H9 (cell line): ENCODE results near the gene TBRG1. TPM values are rescaled to one million over a fixed set of nuclear protein-coding genes. Genes with fewer than 3 reads are reported as not detected.

Source experiments
- DNase-seq: peaks from one replicate; pipeline ENCODE4 v3.0.0-alpha.2; 2017
- H2AFZ ChIP-seq: one replicate; pipeline ENCODE4 v1.6.1; 2013; ENCODE audit warnings: mild to moderate bottlenecking, low read length, control low read depth, moderate library complexity
- H2AK5ac ChIP-seq: 2 replicates; pipeline ENCODE4 v1.6.1; 2013; ENCODE audit warnings: low read length, control low read depth, mixed read lengths; ENCODE audit not compliant: insufficient read length
- H2BK120ac ChIP-seq: one replicate; pipeline ENCODE4 v1.6.1; 2013; ENCODE audit warnings: low read depth, mild to moderate bottlenecking, low read length, control low read depth, inconsistent platforms; ENCODE audit not compliant: poor library complexity, severe bottlenecking
- H2BK12ac ChIP-seq: 2 replicates; pipeline ENCODE4 v1.6.1; 2013; ENCODE audit warnings: low read length, control low read depth, mixed read lengths, low read depth; ENCODE audit not compliant: insufficient read length
- H2BK15ac ChIP-seq: 2 replicates; pipeline ENCODE4 v1.6.1; 2013; ENCODE audit warnings: low read depth, low read length, control low read depth
- H2BK20ac ChIP-seq: one replicate; pipeline ENCODE4 v1.6.1; 2013; ENCODE audit warnings: low read depth, mild to moderate bottlenecking, low read length, control low read depth, inconsistent platforms; ENCODE audit not compliant: poor library complexity, severe bottlenecking
- H2BK5ac ChIP-seq: 2 replicates; pipeline ENCODE4 v1.6.1; 2013; ENCODE audit warnings: low read length, control low read depth, mixed read lengths; ENCODE audit not compliant: insufficient read length
- H3K14ac ChIP-seq: 2 replicates; pipeline ENCODE4 v1.6.1; 2013; ENCODE audit warnings: low read length, control low read depth; ENCODE audit not compliant: insufficient read depth
- H3K18ac ChIP-seq: 2 replicates; pipeline ENCODE4 v1.6.1; 2013; ENCODE audit warnings: low read depth, mild to moderate bottlenecking, mixed read lengths, low read length, control low read depth; ENCODE audit not compliant: insufficient read length
- H3K23ac ChIP-seq: 2 replicates; pipeline ENCODE4 v1.6.1; 2013; ENCODE audit warnings: low read length, control low read depth, mixed read lengths, low read depth; ENCODE audit not compliant: insufficient read length
- H3K23me2 ChIP-seq: 2 replicates; pipeline ENCODE4 v1.6.1; 2013; ENCODE audit warnings: low read depth, mild to moderate bottlenecking, mixed read lengths, low read length, control low read depth; ENCODE audit not compliant: insufficient read length, poor library complexity, severe bottlenecking
- H3K27ac ChIP-seq: 2 replicates; pipeline ENCODE4 v1.5.1; 2013; ENCODE audit warnings: low read length, control low read depth, mixed read lengths, low read depth; ENCODE audit not compliant: insufficient read length
- H3K27me3 ChIP-seq: 2 replicates; pipeline ENCODE4 v1.6.1; 2013; ENCODE audit warnings: low read length, control low read depth, inconsistent platforms; ENCODE audit not compliant: insufficient read depth
- H3K4ac ChIP-seq: 2 replicates; pipeline ENCODE4 v1.6.1; 2013; ENCODE audit warnings: low read depth, mild to moderate bottlenecking, control low read depth, inconsistent platforms, low read length, moderate library complexity
- H3K4me1 ChIP-seq: 2 replicates; pipeline ENCODE4 v1.6.1; 2013; ENCODE audit warnings: low read length, control low read depth, inconsistent platforms; ENCODE audit not compliant: insufficient read depth
- H3K4me2 ChIP-seq: 2 replicates; pipeline ENCODE4 v1.6.1; 2013; ENCODE audit warnings: low read length, control low read depth, mixed read lengths; ENCODE audit not compliant: insufficient read length, insufficient read depth
- H3K56ac ChIP-seq: 2 replicates; pipeline ENCODE4 v1.6.1; 2013; ENCODE audit warnings: low read depth, mild to moderate bottlenecking, mixed read lengths, low read length, control low read depth; ENCODE audit not compliant: insufficient read length
- H3K79me1 ChIP-seq: 2 replicates; pipeline ENCODE4 v1.6.1; 2013; ENCODE audit warnings: low read depth, mild to moderate bottlenecking, moderate library complexity, low read length, control low read depth, inconsistent platforms; ENCODE audit not compliant: insufficient read depth, poor library complexity, severe bottlenecking
- H3K79me2 ChIP-seq: 2 replicates; pipeline ENCODE4 v1.6.1; 2013; ENCODE audit warnings: low read length, control low read depth, inconsistent platforms; ENCODE audit not compliant: insufficient read depth
- H3K9ac ChIP-seq: 2 replicates; pipeline ENCODE4 v1.6.1; 2013; ENCODE audit warnings: low read length, control low read depth, mixed read lengths; ENCODE audit not compliant: insufficient read length; ENCODE audit errors: extremely low read depth
- H3K9me3 ChIP-seq: one replicate; pipeline ENCODE4 v1.6.1; 2013; ENCODE audit warnings: low read depth, low read length, inconsistent platforms; ENCODE audit not compliant: control insufficient read depth
- H3T11ph ChIP-seq: one replicate; pipeline ENCODE4 v1.6.1; 2013; ENCODE audit warnings: mild to moderate bottlenecking, low read length, control low read depth, inconsistent platforms
- H4K20me1 ChIP-seq: one replicate; pipeline ENCODE4 v1.6.1; 2013; ENCODE audit not compliant: control insufficient read depth, insufficient read length, insufficient read depth
- H4K5ac ChIP-seq: 2 replicates; pipeline ENCODE4 v1.6.1; 2013; ENCODE audit warnings: low read depth, mild to moderate bottlenecking, mixed read lengths, low read length, control low read depth; ENCODE audit not compliant: insufficient read length
- H4K8ac ChIP-seq: replicated peaks from 2 replicates; pipeline ENCODE4 v1.6.1; 2013; ENCODE audit warnings: low read length, control low read depth, mixed read lengths, low read depth; ENCODE audit not compliant: insufficient read length
- H4K91ac ChIP-seq: 2 replicates; pipeline ENCODE4 v1.6.1; 2013; ENCODE audit warnings: low read depth, mild to moderate bottlenecking, moderate library complexity, mixed read lengths, low read length, control low read depth; ENCODE audit not compliant: insufficient read length
- H3K27ac Mint-ChIP-seq, 3 experiments: 2 replicates in 2 of 3; 3 replicates in 1 of 3; pipeline ENCODE4 v1.8.0; 2020 to 2021; ENCODE audit warnings: mixed read lengths in 3 of 3, mild to moderate bottlenecking in 1 of 3, moderate library complexity in 1 of 3
- H3K27me3 Mint-ChIP-seq: 2 replicates; pipeline ENCODE4 v1.8.0; 2021; ENCODE audit warnings: low read depth, mild to moderate bottlenecking, moderate library complexity, mixed read lengths
- H3K36me3 Mint-ChIP-seq, 3 experiments: 2 replicates in 2 of 3; 3 replicates in 1 of 3; pipeline ENCODE4 v1.8.0; 2020 to 2021; ENCODE audit warnings: low read depth in 3 of 3, mixed read lengths in 3 of 3; ENCODE audit not compliant: insufficient read depth in 1 of 3
- H3K4me1 Mint-ChIP-seq, 2 experiments: 2 replicates each; pipeline ENCODE4 v1.8.0; 2020; ENCODE audit warnings: mixed read lengths in 2 of 2
- H3K4me3 Mint-ChIP-seq, 2 experiments: 2 replicates in 1 of 2; 3 replicates in 1 of 2; pipeline ENCODE4 v1.8.0; 2020 to 2021; ENCODE audit warnings: mild to moderate bottlenecking in 2 of 2, mixed read lengths in 2 of 2, moderate library complexity in 1 of 2
- H3K9me3 Mint-ChIP-seq, 2 experiments: 2 replicates in 1 of 2; 3 replicates in 1 of 2; pipeline ENCODE4 v1.8.0; 2020; ENCODE audit warnings: mild to moderate bottlenecking in 2 of 2, mixed read lengths in 2 of 2, moderate library complexity in 1 of 2
- CTCF ChIP-seq: fragments of 200-600 bp; sonication (generic); conservative IDR thresholded peaks from 3 replicates; pipeline ENCODE4 v1.8.0; 2021; ENCODE audit warnings: antibody characterized with exemption, mild to moderate bottlenecking
- WGBS: extraction: QIAGEN DNeasy Blood & Tissue Kit; methylation state at CpG from one replicate; pipeline ENCODE4 v1.1.7; 2013; ENCODE audit warnings: missing lambda C conversion rate, low lambda C conversion rate, mixed read lengths; ENCODE audit not compliant: insufficient read length; ENCODE audit errors: extremely low coverage; 5-methylcytosine and 5-hydroxymethylcytosine counted together
- total RNA-seq: library from RNA; stranded (reverse); gene quantifications from 2 replicates; pipeline ENCODE4 v1.2.1, GENCODE V29; 2021

Gene TBRG1
- total RNA-seq, 1 experiment from 2014 or later = 23.9 TPM

- TF ChIP-seq CTCF = no peak
- H3K4me1 ChIP-seq = no peaks in the 10 kb centered on the region
- no peak overlapping the region for H3T11ph ChIP-seq
- Mint-ChIP-seq H3K36me3 (peaks cover 12 to 37% (median 36%) of the 10 kb centered on the region in 3 experiments; a peak in 6 of 7 replicates), H3K27me3 (peaks cover 20% of the 10 kb centered on the region), H3K27ac (no peak overlapping the region), H3K9me3 (no peaks in the 10 kb centered on the region), H3K4me3 (peak overlapping the region; percentile 90 to 95), H3K4me1 (peaks cover 14 to 15% of the 10 kb centered on the region in 2 experiments)
- H3K27me3 ChIP-seq = no peaks in the 10 kb centered on the region
- no peak overlapping the region for H4K91ac ChIP-seq
- H3K23me2 ChIP-seq = peaks cover 3% of the 10 kb centered on the region
- H3K27ac ChIP-seq = no peak overlapping the region
- no peak overlapping the region for H3K23ac ChIP-seq
- no peak overlapping the region for H3K14ac ChIP-seq
- WGBS = no CpG with 5 or more reads among the region's 4 CpGs
- no peak for DNase-seq
- H3K4me2 ChIP-seq = peak overlapping the region; percentile 96
- H2AK5ac ChIP-seq = no peak overlapping the region
- no peak overlapping the region for H2BK15ac ChIP-seq
- H3K79me2 ChIP-seq = no peaks in the 10 kb centered on the region; the same call in 1 of the 2 replicates
- no peaks in the 10 kb centered on the region for H4K20me1 ChIP-seq
- H2AFZ ChIP-seq = no peak overlapping the region
- H2BK12ac ChIP-seq = no peak overlapping the region
- H3K9ac ChIP-seq = no peak overlapping the region
- H3K4ac ChIP-seq = no peak overlapping the region
- H2BK120ac ChIP-seq = no peak overlapping the region
- H4K5ac ChIP-seq = no peak overlapping the region
- H2BK20ac ChIP-seq = no peak overlapping the region
- H2BK5ac ChIP-seq = no peak overlapping the region
- H3K79me1 ChIP-seq = peaks cover 3% of the 10 kb centered on the region
- no peak overlapping the region for H3K18ac ChIP-seq
- no peak overlapping the region for H4K8ac ChIP-seq
- no peak overlapping the region for H3K56ac ChIP-seq
- H3K9me3 ChIP-seq = no peaks in the 10 kb centered on the region
These were observed 1.3 kb downstream of the TBRG1 start for GRCh38 chr11:124623861-124624525.
